GM19043 (cell line): Measurements from ENCODE around the gene TCP1.
"Not testable (repeated sequence)": the region's sequence is repeated elsewhere in the genome, so short reads cannot be mapped to it uniquely, and the experiment has no call there.

Source experiments
- ATAC-seq: cut with Tn5 transposase; IDR thresholded peaks from one replicate; pipeline ENCODE4 v1.9.1; 2021; ENCODE audit warnings: low read depth; ENCODE audit not compliant: unreplicated experiment

TCP1 gene

GRCh38 chr6:159778131-159778530 lies 11.3 kb downstream of the TCP1 start:
- ATAC-seq: no peak

- ATAC-seq: no peak
These were observed 12.0 kb downstream of the TCP1 start for GRCh38 chr6:159777240-159777904.

GRCh38 chr6:159772196-159772595 lies 17.2 kb downstream of the TCP1 start:
- ATAC-seq: no peak

- ATAC-seq: no peak
These were observed 19.9 kb downstream of the TCP1 start for GRCh38 chr6:159769470-159769869.

- no peak for ATAC-seq
These were observed 22.5 kb downstream of the TCP1 start for GRCh38 chr6:159766906-159767305.

GRCh38 chr6:159762681-159763293 lies 26.6 kb downstream of the TCP1 start:
- peak; percentile 0 for ATAC-seq

- ATAC-seq: peak; percentile 96
These were observed 27.3 kb downstream of the TCP1 start, which contains the start of gene ACAT2 for GRCh38 chr6:159761873-159762680. Gene ACAT2, plus strand, starts transcription at chr6:159762045. Its CDS starts 43 bp downstream, at chr6:159762088.

- ATAC-seq: peak; percentile 3
These were observed 28.1 kb downstream of the TCP1 start for GRCh38 chr6:159761129-159761872.

- ATAC-seq: no peak
These were observed 28.8 kb downstream of the TCP1 start for GRCh38 chr6:159760602-159761057.

- no peak for ATAC-seq
These were observed 29.8 kb downstream of the TCP1 start for GRCh38 chr6:159759645-159760044.

GRCh38 chr6:159758031-159759001 lies 31.1 kb downstream of the TCP1 start:
- no peak for ATAC-seq

GRCh38 chr6:159756508-159756907 lies 32.9 kb downstream of the TCP1 start:
- no peak for ATAC-seq

- no peak for ATAC-seq
These were observed 34.2 kb downstream of the TCP1 start for GRCh38 chr6:159754959-159755914.

- no peak for ATAC-seq
These were observed 35.0 kb downstream of the TCP1 start for GRCh38 chr6:159754401-159754800.

GRCh38 chr6:159753081-159753872 lies 36.1 kb downstream of the TCP1 start:
- no peak for ATAC-seq

- no peak for ATAC-seq
These were observed 38.0 kb downstream of the TCP1 start for GRCh38 chr6:159751448-159751847.

- not testable (repeated sequence) for ATAC-seq
These were observed 41.3 kb downstream of the TCP1 start for GRCh38 chr6:159748127-159748526.

- ATAC-seq: no peak
These were observed 42.6 kb downstream of the TCP1 start for GRCh38 chr6:159746759-159747158.
